GM12878 (cell line): ENCODE measurements around the gene NR1I3. TPM values are rescaled to one million over a fixed set of nuclear protein-coding genes. Genes with fewer than 3 reads are reported as not detected.

Source experiments
- ATAC-seq: fragments of 200-7000 bp; cut with Tn5 transposase; 3 replicates; pipeline ENCODE4 v1.9.1; 2020; ENCODE audit warnings: mild to moderate bottlenecking, moderate library complexity
- BruUV-seq: library from RNA; stranded (reverse); fragments of 400-500 nt; replicated peaks from 2 replicates; lab custom pipeline; 2021; lab: Mats Ljungman, UMichigan
- CTCF ChIA-PET: fragments of 300-600 bp; sonication (Branson Sonifier 250); formaldehyde crosslinking; extraction: SDS; loops from one replicate; lab custom pipeline; 2021; ENCODE audit warnings: inconsistent platforms; lab: Yijun Ruan, JAX
- POLR2A ChIA-PET: fragments of 350-600 bp; formaldehyde crosslinking; extraction: SDS; loops from one replicate; lab custom pipeline; 2021; ENCODE audit warnings: inconsistent platforms; lab: Charles Lee
- RAD21 ChIA-PET: fragments of 300-600 bp; sonication (Branson Sonifier 250); formaldehyde crosslinking; loops from one replicate; lab custom pipeline; 2023; ENCODE audit warnings: antibody characterized with exemption; ENCODE audit not compliant: unreplicated experiment; lab: Charles Lee
- SMC1A ChIA-PET: fragments of 300-600 bp; sonication (Branson Sonifier 250); formaldehyde crosslinking; loops from one replicate; lab custom pipeline; 2023; ENCODE audit not compliant: unreplicated experiment, uncharacterized antibody; lab: Charles Lee
- DNase-seq: peaks from one replicate; pipeline ENCODE4 v3.0.0-alpha.2; 2011; ENCODE audit warnings: low read depth, low spot score
- FAIRE-seq: peaks from 3 replicates; lab custom pipeline; 2011; peaks lifted over from hg19 to GRCh38; lab: Jason Lieb, UNC
- H2AFZ ChIP-seq: 2 replicates; pipeline ENCODE4 v1.6.0; 2011; ENCODE audit warnings: low read depth, low read length, control low read depth; ENCODE audit not compliant: control insufficient read depth
- H3K27ac ChIP-seq: 2 replicates; pipeline ENCODE4 v1.5.1; 2011; ENCODE audit warnings: control low read depth; ENCODE audit not compliant: control insufficient read depth, insufficient read depth
- H3K27me3 ChIP-seq, 2 experiments: replicated peaks in 1 of 2; 2 replicates each; pipeline versions ENCODE4 v1.6.0 to v1.6.1; 2011; ENCODE audit warnings: low read length in 1 of 2; ENCODE audit not compliant: control insufficient read depth in 2 of 2, insufficient read depth in 2 of 2
- H3K36me3 ChIP-seq, 2 experiments: 2 replicates each; pipeline ENCODE4 v1.5.1; 2011; ENCODE audit warnings: low read length in 1 of 2; ENCODE audit not compliant: control insufficient read depth in 2 of 2, insufficient read depth in 2 of 2
- H3K4me1 ChIP-seq: 2 replicates; pipeline ENCODE4 v1.6.1; 2011; ENCODE audit warnings: mild to moderate bottlenecking, low read length, moderate library complexity, mixed read lengths; ENCODE audit not compliant: control insufficient read depth, insufficient read depth
- H3K4me2 ChIP-seq: 2 replicates; pipeline ENCODE4 v1.6.0; 2011; ENCODE audit warnings: control low read depth; ENCODE audit not compliant: control insufficient read depth, insufficient read depth
- H3K4me3 ChIP-seq: fragments of 200-600 bp; sonication (generic); 2 replicates; pipeline ENCODE4 v1.5.1; 2016
- H3K79me2 ChIP-seq: 2 replicates; pipeline ENCODE4 v1.6.0; 2011; ENCODE audit warnings: low read length; ENCODE audit not compliant: control insufficient read depth, insufficient read depth
- H3K9ac ChIP-seq: 2 replicates; pipeline ENCODE4 v1.8.0; 2011; ENCODE audit warnings: low read length, control low read depth, mixed read lengths; ENCODE audit not compliant: control insufficient read depth, insufficient read depth
- H3K9me3 ChIP-seq: replicated peaks from 3 replicates; pipeline ENCODE4 v1.5.1; 2011; ENCODE audit warnings: mild to moderate bottlenecking, low read length; ENCODE audit not compliant: control insufficient read depth, insufficient read depth
- H4K20me1 ChIP-seq: 2 replicates; pipeline ENCODE4 v1.6.0; 2011; ENCODE audit not compliant: control insufficient read depth, insufficient read depth
- BCL11A ChIP-seq: IDR thresholded peaks from 2 replicates; pipeline ENCODE4 v1.6.1; 2011; ENCODE audit warnings: low read depth, low read length
- CHD1 ChIP-seq: IDR thresholded peaks from 2 replicates; pipeline ENCODE4 v1.6.1; 2012; ENCODE audit warnings: low read depth, low read length, improper control_type of control experiment
- CHD4 ChIP-seq: fragments of 200-600 bp; sonication (generic); IDR thresholded peaks from 2 replicates; pipeline ENCODE4 v1.6.1; 2016; ENCODE audit warnings: mild to moderate bottlenecking
- EP300 ChIP-seq, 2 experiments: fragments of 150-350 bp in 1 of 2; IDR thresholded peaks; 2 replicates each; pipeline ENCODE4 v1.6.1; 2011 to 2012; ENCODE audit warnings: low read depth in 2 of 2, low read length in 2 of 2, borderline replicate concordance in 1 of 2, improper control_type of control experiment in 1 of 2, inconsistent platforms in 1 of 2; ENCODE audit not compliant: control insufficient read depth in 1 of 2
- ESRRA ChIP-seq: IDR thresholded peaks from 2 replicates; pipeline ENCODE4 v1.6.1; 2012; ENCODE audit warnings: mild to moderate bottlenecking, low read length, improper control_type of control experiment
- FOS ChIP-seq: IDR thresholded peaks from 3 replicates; pipeline ENCODE4 v1.6.1; 2011; ENCODE audit warnings: borderline replicate concordance; ENCODE audit not compliant: insufficient read length; ENCODE audit errors: extremely low read depth
- KDM1A ChIP-seq: fragments of 200-600 bp; sonication (generic); IDR thresholded peaks from 2 replicates; pipeline ENCODE4 v1.6.1; 2016; ENCODE audit warnings: borderline replicate concordance
- MLLT1 ChIP-seq: fragments of 450-650 bp; IDR thresholded peaks from 2 replicates; pipeline ENCODE4 v1.6.1; 2016; ENCODE audit warnings: mild to moderate bottlenecking
- MYB ChIP-seq: fragments of 150-350 bp; IDR thresholded peaks from 2 replicates; pipeline ENCODE4 v1.6.1; 2014; ENCODE audit warnings: mild to moderate bottlenecking, low read depth, low read length, borderline replicate concordance
- NKRF ChIP-seq: fragments of 450-650 bp; conservative IDR thresholded peaks from 2 replicates; pipeline ENCODE4 v1.6.1; 2017; ENCODE audit warnings: mild to moderate bottlenecking, moderate library complexity
- POLR2A ChIP-seq: IDR thresholded peaks from 2 replicates; pipeline ENCODE4 v1.6.1; 2011; ENCODE audit warnings: low read depth, mild to moderate bottlenecking, low read length
- POLR2AphosphoS2 ChIP-seq: IDR thresholded peaks from 2 replicates; pipeline ENCODE4 v1.6.1; 2011; ENCODE audit warnings: low read depth, mild to moderate bottlenecking, low read length, improper control_type of control experiment, moderate library complexity
- SIX5 ChIP-seq: IDR thresholded peaks from 2 replicates; pipeline ENCODE4 v1.6.1; 2011; ENCODE audit warnings: mild to moderate bottlenecking, low read depth, low read length, moderate library complexity; ENCODE audit not compliant: severe bottlenecking
- SMARCA5 ChIP-seq: fragments of 450-650 bp; IDR thresholded peaks from 2 replicates; pipeline ENCODE4 v1.6.1; 2017; ENCODE audit warnings: mild to moderate bottlenecking
- SREBF2 ChIP-seq: IDR thresholded peaks from 2 replicates; pipeline ENCODE4 v1.6.1; 2012; ENCODE audit warnings: mild to moderate bottlenecking, low read length
- USF2 ChIP-seq: IDR thresholded peaks from 2 replicates; pipeline ENCODE4 v1.6.1; 2011; ENCODE audit warnings: low read depth, low read length, improper control_type of control experiment, borderline replicate concordance
- ZZZ3 ChIP-seq: IDR thresholded peaks from 2 replicates; pipeline ENCODE4 v1.6.1; 2011; ENCODE audit warnings: low read depth; ENCODE audit not compliant: control insufficient read depth, insufficient read length
- WGBS: methylation state at CpG from one replicate; pipeline ENCODE4 v1.1.6; 2016; ENCODE audit warnings: low lambda C conversion rate; ENCODE audit not compliant: insufficient replicate concordance, insufficient coverage; ENCODE audit errors: missing lambda C conversion rate; 5-methylcytosine and 5-hydroxymethylcytosine counted together
- in situ Hi-C: fragments of 300-500 bp; cut with MboI; formaldehyde crosslinking; loops from 9 replicates; pipeline ENCODE4 v1.14.3; 2018; ENCODE audit warnings: mixed read lengths
- intact Hi-C: fragments of 100-400 bp; cut with micrococcal nuclease; formaldehyde crosslinking; loops from one replicate; pipeline ENCODE4 v1.14.2; 2022; ENCODE audit not compliant: unreplicated experiment
- polyA plus RNA-seq, 11 experiments: library from polyadenylated mRNA; depleted of rRNA in 4 of 11; unstranded in 6 of 11; stranded (reverse) in 5 of 11; fragments of >200 nt; fragmentation: Nextera tagmentation in 4 of 11; fragmentation: Illumina TruSeq in 1 of 11; extraction: Ambion mirVana in 4 of 11; extraction: Trizol in 1 of 11; gene quantifications; 1 replicate in 1 of 11; 2 replicates in 10 of 11; pipeline versions ENCODE4 v1.2.1 to v1.2.3, GENCODE V29; 2011 to 2016; ENCODE audit warnings: inconsistent platforms in 2 of 11, missing spikeins in 2 of 11, low read depth in 1 of 11
- total RNA-seq, 4 experiments: library from RNA; depleted of rRNA in 3 of 4; stranded (reverse); fragments of >200 nt in 3 of 4; fragmentation: Illumina TruSeq in 1 of 4; extraction: Trizol in 1 of 4; gene quantifications; 2 replicates each; pipeline versions ENCODE4 v1.2.1 to v1.2.3, GENCODE V29; 2013 to 2021

The NR1I3 gene
- total and polyA plus RNA-seq, 10 of the 15 experiments (the other 5 are each of a cell fraction or from before 2014, with no cell fraction given): 0.13 to 0.52 (median 0.24) TPM; not detected in 7

DNA sequence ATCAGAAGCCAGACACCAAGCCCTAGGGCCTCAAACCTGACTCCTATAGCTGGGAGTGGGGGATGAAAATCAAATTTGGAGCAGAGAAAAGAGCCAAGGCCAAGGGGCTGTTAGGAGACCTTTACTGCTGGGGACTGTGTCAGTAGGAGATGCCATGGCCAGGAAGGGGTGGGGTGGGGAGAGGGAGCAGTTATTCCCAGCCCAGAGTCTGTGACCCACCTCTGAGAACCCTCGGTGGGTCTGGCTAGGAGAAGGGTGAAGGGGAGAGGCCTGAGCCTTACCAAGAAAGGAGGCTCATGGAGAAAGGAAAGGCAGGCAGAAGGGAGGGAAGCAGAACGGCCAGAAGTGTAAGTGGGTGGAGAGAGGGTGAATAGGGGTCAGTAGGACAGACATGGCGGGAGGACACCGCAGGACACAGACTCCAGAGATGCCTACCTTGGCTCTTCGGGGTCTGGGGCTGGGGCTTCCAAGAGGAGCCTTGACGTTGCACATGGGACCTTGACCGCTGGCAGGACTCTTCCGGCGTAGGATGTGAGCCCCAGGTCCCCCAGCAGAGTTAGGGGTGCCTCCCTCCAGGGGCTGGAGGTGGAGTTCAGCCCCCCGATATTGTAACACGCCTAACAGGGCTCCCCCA, 40.3 kb downstream of the NR1I3 start:
- peaks cover 27% of the 10 kb centered on the region for H3K4me1 ChIP-seq
- no peak overlapping the region for H3K4me2 ChIP-seq
- RAD21 ChIA-PET: interaction anchor here (1.6 kb wide), 1 partner anchor 16 kb away, joined by 5 read pairs; no protein-coding TSS in a partner anchor
- ATAC-seq (no peak), DNase-seq (no peak), FAIRE-seq (no peak)
- no TSS peak for BruUV-seq
- TF ChIP-seq MLLT1 (no peak), USF2 (no peak), SIX5 (no peak), POLR2AphosphoS2 (no peak), MYB (no peak), BCL11A (no peak), CHD4 (no peak), EP300 (IDR thresholded peaks at IDR 0.05; ENCODE audit: borderline replicate concordance in 1 of 2, control insufficient read depth in 1 of 2, low read depth in 2 of 2, low read length in 2 of 2) (no peak), NKRF (no peak), SMARCA5 (no peak), CHD1 (no peak), POLR2A (no peak), FOS (no peak), KDM1A (no peak), ZZZ3 (no peak), ESRRA (no peak), SREBF2 (no peak)
- H3K4me3 ChIP-seq: no peak overlapping the region
- WGBS: 50% methylated on average over 10 of the region's 11 CpGs
- no peaks in the 10 kb centered on the region for H3K27me3 ChIP-seq
- H3K79me2 ChIP-seq: peaks cover 8% of the 10 kb centered on the region
- no peaks in the 10 kb centered on the region for H4K20me1 ChIP-seq
- no peaks in the 10 kb centered on the region for H3K36me3 ChIP-seq
- POLR2A ChIA-PET: interaction anchor here (1.0 kb wide), 1 partner anchor 11 kb away, joined by 4 read pairs; no protein-coding TSS in a partner anchor
- H3K27ac ChIP-seq: no peak overlapping the region
- intact Hi-C loops (no loop called here), in situ Hi-C loops (loop anchor here (10.0 kb wide), 1 partner anchor 547 kb away; the partner anchor contains the start of gene DUSP12)
- SMC1A ChIA-PET: no interaction called here
- no peak overlapping the region for H3K9ac ChIP-seq
- no peak overlapping the region for H2AFZ ChIP-seq
- CTCF ChIA-PET: no interaction called here
- no peaks in the 10 kb centered on the region for H3K9me3 ChIP-seq
